NCI-H2081 treated with DMSO at 0.1 percent for 48 hours (cell line): ENCODE results near the gene ARHGAP18.

Experiments
- DNase-seq: peaks from one replicate; lab custom pipeline; 2025; lab: John Stamatoyannopoulos, UW

ARHGAP18 gene, protein sequence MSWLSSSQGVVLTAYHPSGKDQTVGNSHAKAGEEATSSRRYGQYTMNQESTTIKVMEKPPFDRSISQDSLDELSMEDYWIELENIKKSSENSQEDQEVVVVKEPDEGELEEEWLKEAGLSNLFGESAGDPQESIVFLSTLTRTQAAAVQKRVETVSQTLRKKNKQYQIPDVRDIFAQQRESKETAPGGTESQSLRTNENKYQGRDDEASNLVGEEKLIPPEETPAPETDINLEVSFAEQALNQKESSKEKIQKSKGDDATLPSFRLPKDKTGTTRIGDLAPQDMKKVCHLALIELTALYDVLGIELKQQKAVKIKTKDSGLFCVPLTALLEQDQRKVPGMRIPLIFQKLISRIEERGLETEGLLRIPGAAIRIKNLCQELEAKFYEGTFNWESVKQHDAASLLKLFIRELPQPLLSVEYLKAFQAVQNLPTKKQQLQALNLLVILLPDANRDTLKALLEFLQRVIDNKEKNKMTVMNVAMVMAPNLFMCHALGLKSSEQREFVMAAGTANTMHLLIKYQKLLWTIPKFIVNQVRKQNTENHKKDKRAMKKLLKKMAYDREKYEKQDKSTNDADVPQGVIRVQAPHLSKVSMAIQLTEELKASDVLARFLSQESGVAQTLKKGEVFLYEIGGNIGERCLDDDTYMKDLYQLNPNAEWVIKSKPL

GRCh38 chr6:129709769-129710449 is at the start of gene ARHGAP18:
ARHGAP18 (minus strand) TSS chr6:129710177; CDS start chr6:129710136, 41 bp downstream.
- peak; percentile 14 for DNase-seq

- DNase-seq = no peak
Observed at GRCh38 chr6:129755787-129756186, 45.8 kb upstream of the ARHGAP18 start.

DNA sequence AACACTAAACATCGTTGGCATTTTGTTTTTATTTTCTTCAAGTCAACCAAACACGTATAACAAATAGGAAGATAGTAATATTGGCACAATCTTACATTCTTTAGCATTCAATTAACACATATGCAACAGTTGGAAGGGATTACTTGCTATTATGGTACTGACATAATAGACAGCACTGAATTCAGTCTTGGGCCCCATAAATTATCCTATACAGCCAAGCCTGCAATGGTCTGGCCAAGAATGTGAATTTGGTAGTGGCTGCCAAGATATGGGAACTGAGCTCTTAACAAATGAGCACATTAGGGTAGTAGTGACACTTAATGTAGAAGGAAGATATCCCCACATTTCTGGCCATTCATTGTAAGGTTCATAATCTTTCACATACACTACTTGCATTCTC is 44.8 kb upstream of the ARHGAP18 start:
- DNase-seq = no peak

GRCh38 chr6:129753422-129753821 is 43.4 kb upstream of the ARHGAP18 start:
- no peak for DNase-seq

DNA sequence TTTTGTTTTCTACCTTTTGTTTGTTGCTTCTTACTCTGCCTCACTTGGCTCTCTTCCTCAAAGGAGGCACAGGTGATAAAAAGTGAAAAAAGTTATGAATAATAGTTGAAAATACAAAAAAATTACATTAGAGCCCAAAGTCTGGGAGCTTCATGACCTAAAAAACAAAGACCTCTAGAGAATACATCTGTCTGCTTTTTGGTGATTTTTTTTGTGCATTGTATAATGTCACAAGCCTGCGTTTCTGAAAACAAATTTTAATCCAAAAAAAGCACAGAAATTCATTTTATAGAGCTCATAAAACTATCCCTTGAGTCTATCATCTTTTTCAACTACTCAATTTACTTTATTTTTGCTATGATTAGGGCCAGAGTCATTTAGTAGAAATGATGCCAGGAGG is 41.4 kb upstream of the ARHGAP18 start:
- no peak for DNase-seq

- DNase-seq = no peak
Observed at GRCh38 chr6:129750360-129750759, 40.4 kb upstream of the ARHGAP18 start.

DNA sequence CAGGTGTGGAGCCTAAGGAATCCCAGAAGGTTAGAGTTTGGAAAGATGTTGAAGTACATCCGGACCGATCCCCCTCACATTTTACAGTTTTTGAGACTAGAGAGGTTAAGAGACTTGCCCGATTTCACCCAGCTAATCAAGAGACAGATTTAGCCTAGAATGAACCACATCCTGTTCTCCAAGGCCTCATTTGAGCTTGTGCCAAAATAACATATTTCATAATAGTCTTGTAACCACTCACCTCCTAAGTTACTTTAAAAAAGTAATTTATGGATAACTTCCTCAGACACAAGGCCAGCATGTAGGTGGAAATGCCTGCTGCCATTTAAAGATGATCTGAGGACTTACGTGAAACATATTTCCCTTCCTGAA is 39.8 kb upstream of the ARHGAP18 start:
- no peak for DNase-seq

- no peak for DNase-seq
Observed at GRCh38 chr6:129748901-129749748, 39.1 kb upstream of the ARHGAP18 start.

DNA sequence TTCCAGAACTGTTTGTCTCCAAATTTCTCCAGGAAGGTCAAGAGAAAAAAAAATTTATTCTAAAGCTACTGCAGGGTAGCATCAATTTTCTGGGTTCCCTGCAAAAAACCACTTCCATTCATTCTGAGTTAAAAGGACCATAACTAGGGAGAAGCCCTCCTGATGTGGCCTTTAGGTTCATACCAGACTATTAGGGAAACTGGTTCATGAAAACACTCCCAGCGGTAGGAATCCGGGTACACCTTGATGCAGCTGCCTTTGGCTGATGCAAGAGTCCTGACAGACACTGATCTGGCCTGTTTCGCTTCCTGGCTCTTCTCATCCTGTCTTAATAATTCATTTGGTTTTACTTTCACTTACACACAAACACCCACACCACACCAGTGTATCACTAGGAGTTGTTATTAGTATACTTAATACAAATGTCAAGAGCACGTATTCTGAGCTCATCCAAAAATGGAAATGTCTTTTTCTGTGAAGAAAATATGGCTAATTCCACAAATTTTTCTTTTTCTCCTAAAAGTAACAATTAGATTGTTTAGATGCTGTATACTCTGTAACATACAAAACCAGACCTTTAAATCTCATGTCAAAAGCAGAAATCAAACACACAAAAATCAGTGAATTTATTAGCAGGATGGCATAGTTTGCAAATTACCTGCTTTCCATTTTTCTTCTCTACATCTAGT is 38.4 kb upstream of the ARHGAP18 start:
- DNase-seq = no peak

GRCh38 chr6:129747588-129748112 is 37.7 kb upstream of the ARHGAP18 start:
- no peak for DNase-seq

- DNase-seq = no peak
Observed at GRCh38 chr6:129744880-129745237, 34.9 kb upstream of the ARHGAP18 start.

DNA sequence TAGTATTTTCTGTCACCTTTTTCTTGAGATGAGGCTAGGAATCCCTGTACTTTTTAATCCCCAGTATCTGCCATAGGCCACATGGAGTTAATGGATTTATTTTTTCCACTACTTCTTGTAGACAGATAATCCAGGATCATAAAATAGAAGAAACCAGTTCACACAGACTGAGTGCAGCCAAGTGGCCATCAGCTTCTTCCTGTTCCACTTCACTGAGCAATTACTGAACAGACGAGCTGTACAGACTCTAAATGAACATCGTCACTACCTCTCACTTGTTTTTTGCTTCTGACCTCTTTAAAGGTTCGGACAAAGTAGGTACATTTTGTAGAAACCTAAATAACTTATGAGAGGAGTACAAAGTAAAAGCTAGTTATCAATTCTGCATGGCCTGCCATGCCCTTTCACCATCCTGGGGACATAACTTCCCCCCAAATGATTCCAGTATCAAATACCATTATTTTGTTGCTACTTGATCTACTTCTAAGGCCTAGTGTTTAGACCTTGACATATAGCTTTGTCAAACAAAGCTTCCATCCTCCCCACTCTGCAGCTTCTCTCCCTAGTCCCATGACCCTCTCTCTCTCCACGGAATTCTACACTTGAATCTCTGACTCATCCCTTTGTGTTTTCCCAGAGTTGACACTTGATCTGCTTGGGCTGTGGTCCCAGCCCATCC is 34.4 kb upstream of the ARHGAP18 start:
- DNase-seq = no peak

GRCh38 chr6:129740013-129740412 is 30.0 kb upstream of the ARHGAP18 start:
- no peak for DNase-seq

DNA sequence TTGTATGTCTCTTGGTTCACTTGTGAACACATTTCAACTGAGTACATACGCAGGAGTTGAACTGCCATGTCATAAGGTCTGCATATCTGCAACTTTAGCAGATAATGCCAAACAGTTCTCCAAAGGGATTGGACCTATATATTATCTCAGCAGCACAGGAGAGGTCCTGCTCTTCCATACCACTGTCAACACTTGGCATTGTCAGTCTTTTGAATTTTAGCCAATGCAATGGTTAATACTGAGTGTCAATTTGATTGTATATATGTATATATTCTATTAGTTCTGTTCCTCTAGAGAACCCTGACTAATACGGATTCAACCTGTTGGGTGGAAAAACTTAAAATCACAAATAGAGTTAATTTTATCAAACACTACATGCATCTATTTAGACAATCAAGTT is 26.1 kb upstream of the ARHGAP18 start:
- DNase-seq = no peak

- DNase-seq = no peak
Observed at GRCh38 chr6:129733290-129733689, 23.3 kb upstream of the ARHGAP18 start.

DNA sequence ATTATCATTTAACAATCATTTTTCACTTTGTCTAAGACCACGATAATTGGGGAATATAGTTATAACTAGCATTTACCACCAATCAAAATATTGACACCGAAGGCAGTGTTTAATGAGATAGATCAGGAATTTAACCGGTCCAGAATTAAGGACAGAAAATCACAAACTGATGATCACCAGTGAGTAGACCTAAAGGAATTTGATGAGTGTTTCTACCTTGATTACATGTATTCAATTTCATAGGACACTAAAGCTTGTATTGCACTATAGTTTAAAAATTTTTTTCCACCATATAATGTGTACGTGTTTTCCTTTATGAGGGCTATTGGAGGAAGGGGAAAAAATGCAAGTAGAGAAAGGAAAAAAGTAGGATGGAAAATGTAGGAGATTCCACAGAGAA is 22.6 kb upstream of the ARHGAP18 start:
- no peak for DNase-seq

GRCh38 chr6:129732034-129732433 is 22.1 kb upstream of the ARHGAP18 start:
- DNase-seq = no peak

- DNase-seq = no peak
Observed at GRCh38 chr6:129731428-129731827, 21.5 kb upstream of the ARHGAP18 start.

DNA sequence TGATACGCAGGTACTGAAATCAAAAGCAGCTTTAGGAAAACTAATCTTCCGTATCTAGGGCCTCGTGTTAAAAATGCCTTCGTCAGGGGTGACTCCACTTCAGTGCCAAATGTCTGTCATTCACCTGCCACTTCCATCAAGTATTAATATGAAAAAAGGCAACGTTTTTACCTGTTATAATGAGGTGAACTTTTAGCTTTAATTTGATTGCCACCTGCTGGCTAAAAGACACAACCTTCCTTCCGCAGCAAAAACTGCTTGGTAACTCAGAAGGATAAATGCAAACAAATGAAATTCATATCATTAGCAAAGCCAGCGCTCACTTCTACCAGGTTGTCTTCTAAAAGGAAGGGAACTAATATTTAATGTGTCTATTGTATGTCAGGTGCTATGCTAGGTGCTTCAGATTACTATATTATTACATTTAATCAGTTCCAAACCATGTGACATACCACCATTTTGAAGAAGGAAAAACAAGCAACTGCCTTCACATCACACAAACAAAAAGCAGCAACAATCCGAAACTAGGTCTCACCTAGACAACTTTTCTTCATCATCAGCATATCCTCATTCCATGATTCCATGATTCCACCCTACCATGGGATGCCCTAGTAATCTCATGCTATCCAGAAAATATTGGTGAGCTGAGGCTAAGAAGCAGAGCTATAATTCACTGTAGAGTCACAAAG is 20.6 kb upstream of the ARHGAP18 start:
- DNase-seq = peak; percentile 6

DNA sequence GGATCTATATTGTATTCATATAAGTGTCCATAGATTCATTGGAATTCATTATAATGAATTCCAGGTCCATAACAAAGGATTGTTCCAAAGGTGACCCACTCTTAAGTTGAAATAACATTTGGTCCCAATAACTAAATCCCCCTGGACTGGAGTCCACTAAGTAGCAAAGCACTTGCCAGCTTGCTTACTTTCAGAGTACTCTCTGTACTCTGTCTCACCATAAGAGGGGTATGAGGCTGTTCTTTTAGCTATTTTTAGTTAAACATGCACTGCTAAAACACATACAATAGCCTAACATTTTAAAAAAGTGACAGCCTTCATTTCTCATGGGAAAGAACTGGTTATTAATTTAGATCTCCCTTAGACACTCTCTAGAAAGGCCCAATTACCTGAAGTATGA is 16.7 kb upstream of the ARHGAP18 start:
- no peak for DNase-seq
